ENCODE measurements around the gene GOPC.

- TF ChIP-seq, protein P1, sequence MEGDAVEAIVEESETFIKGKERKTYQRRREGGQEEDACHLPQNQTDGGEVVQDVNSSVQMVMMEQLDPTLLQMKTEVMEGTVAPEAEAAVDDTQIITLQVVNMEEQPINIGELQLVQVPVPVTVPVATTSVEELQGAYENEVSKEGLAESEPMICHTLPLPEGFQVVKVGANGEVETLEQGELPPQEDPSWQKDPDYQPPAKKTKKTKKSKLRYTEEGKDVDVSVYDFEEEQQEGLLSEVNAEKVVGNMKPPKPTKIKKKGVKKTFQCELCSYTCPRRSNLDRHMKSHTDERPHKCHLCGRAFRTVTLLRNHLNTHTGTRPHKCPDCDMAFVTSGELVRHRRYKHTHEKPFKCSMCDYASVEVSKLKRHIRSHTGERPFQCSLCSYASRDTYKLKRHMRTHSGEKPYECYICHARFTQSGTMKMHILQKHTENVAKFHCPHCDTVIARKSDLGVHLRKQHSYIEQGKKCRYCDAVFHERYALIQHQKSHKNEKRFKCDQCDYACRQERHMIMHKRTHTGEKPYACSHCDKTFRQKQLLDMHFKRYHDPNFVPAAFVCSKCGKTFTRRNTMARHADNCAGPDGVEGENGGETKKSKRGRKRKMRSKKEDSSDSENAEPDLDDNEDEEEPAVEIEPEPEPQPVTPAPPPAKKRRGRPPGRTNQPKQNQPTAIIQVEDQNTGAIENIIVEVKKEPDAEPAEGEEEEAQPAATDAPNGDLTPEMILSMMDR (IDR thresholded peaks at IDR 0.05; ENCODE audit: poor library complexity, severe bottlenecking) = no peak
- TF ChIP-seq TAF1 (IDR thresholded peaks at IDR 0.05; ENCODE audit: low read depth) = no peak
- no peak for TF ChIP-seq EZH2 (IDR thresholded peaks at IDR 0.05; ENCODE audit: borderline replicate concordance, insufficient read depth, low read length, poor library complexity, severe bottlenecking)
- no peak for TF ChIP-seq EP300 (conservative IDR thresholded peaks at IDR 0.05; ENCODE audit: poor library complexity, severe bottlenecking)
- TF ChIP-seq, protein P2, sequence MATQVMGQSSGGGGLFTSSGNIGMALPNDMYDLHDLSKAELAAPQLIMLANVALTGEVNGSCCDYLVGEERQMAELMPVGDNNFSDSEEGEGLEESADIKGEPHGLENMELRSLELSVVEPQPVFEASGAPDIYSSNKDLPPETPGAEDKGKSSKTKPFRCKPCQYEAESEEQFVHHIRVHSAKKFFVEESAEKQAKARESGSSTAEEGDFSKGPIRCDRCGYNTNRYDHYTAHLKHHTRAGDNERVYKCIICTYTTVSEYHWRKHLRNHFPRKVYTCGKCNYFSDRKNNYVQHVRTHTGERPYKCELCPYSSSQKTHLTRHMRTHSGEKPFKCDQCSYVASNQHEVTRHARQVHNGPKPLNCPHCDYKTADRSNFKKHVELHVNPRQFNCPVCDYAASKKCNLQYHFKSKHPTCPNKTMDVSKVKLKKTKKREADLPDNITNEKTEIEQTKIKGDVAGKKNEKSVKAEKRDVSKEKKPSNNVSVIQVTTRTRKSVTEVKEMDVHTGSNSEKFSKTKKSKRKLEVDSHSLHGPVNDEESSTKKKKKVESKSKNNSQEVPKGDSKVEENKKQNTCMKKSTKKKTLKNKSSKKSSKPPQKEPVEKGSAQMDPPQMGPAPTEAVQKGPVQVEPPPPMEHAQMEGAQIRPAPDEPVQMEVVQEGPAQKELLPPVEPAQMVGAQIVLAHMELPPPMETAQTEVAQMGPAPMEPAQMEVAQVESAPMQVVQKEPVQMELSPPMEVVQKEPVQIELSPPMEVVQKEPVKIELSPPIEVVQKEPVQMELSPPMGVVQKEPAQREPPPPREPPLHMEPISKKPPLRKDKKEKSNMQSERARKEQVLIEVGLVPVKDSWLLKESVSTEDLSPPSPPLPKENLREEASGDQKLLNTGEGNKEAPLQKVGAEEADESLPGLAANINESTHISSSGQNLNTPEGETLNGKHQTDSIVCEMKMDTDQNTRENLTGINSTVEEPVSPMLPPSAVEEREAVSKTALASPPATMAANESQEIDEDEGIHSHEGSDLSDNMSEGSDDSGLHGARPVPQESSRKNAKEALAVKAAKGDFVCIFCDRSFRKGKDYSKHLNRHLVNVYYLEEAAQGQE (IDR thresholded peaks at IDR 0.05; ENCODE audit: borderline replicate concordance) = no peak
- TF ChIP-seq POLR2AphosphoS5 (IDR thresholded peaks at IDR 0.05) = no peak
- no peak for TF ChIP-seq SMC3 (conservative IDR thresholded peaks at IDR 0.05; ENCODE audit: poor library complexity)
- TF ChIP-seq RAD21 (conservative IDR thresholded peaks at IDR 0.05) = no peak
Measured at GRCh38 chr6:117533775-117534174, 68.5 kb downstream of the GOPC start.
